Endodermal cell (in vitro differentiated cells): ENCODE measurements around the gene SPRR3. TPM values are rescaled to one million over a fixed set of nuclear protein-coding genes. Genes with fewer than 3 reads are reported as not detected.

Experiments used
- DNase-seq: peaks from one replicate; pipeline ENCODE4 v3.0.0-alpha.2; 2017
- H3K27ac ChIP-seq: 2 replicates; pipeline ENCODE4 v1.5.1; 2013; ENCODE audit warnings: mild to moderate bottlenecking, low read depth, low read length, moderate library complexity
- H3K27me3 ChIP-seq: 2 replicates; pipeline ENCODE4 v1.6.1; 2013; ENCODE audit warnings: mild to moderate bottlenecking, low read length, moderate library complexity; ENCODE audit not compliant: insufficient read depth, control insufficient read depth, poor library complexity, severe bottlenecking
- H3K36me3 ChIP-seq: 2 replicates; pipeline ENCODE4 v1.7.0; 2013; ENCODE audit warnings: mild to moderate bottlenecking, low read length, moderate library complexity; ENCODE audit not compliant: control insufficient read depth, insufficient read depth
- H3K4me1 ChIP-seq: one replicate; pipeline ENCODE4 v1.7.0; 2013; ENCODE audit warnings: low read length; ENCODE audit not compliant: control insufficient read depth, insufficient read depth
- H3K4me3 ChIP-seq: 2 replicates; pipeline ENCODE4 v1.5.1; 2013; ENCODE audit warnings: mild to moderate bottlenecking, low read length, moderate library complexity
- H3K9ac ChIP-seq: 2 replicates; pipeline ENCODE4 v1.6.1; 2013; ENCODE audit warnings: mild to moderate bottlenecking, low read length, moderate library complexity; ENCODE audit not compliant: poor library complexity, severe bottlenecking; ENCODE audit errors: extremely low read depth
- H3K9me3 ChIP-seq: 2 replicates; pipeline ENCODE4 v1.6.1; 2013; ENCODE audit warnings: mild to moderate bottlenecking, low read length, moderate library complexity; ENCODE audit not compliant: control insufficient read depth
- H3K27ac Mint-ChIP-seq: 2 replicates; pipeline ENCODE4 v1.8.0; 2020; ENCODE audit warnings: mixed read lengths
- H3K27me3 Mint-ChIP-seq: 2 replicates; pipeline ENCODE4 v1.8.0; 2021; ENCODE audit warnings: mild to moderate bottlenecking, mixed read lengths; ENCODE audit not compliant: insufficient read depth
- H3K36me3 Mint-ChIP-seq: 2 replicates; pipeline ENCODE4 v1.8.0; 2020; ENCODE audit warnings: low read depth, mixed read lengths
- H3K4me1 Mint-ChIP-seq: 2 replicates; pipeline ENCODE4 v1.8.0; 2020; ENCODE audit warnings: mixed read lengths
- H3K4me3 Mint-ChIP-seq: 2 replicates; pipeline ENCODE4 v1.8.0; 2020; ENCODE audit warnings: mild to moderate bottlenecking, moderate library complexity, mixed read lengths
- H3K9me3 Mint-ChIP-seq: 2 replicates; pipeline ENCODE4 v1.8.0; 2020; ENCODE audit warnings: mild to moderate bottlenecking, mixed read lengths
- CTCF ChIP-seq: fragments of 200-600 bp; sonication (generic); conservative IDR thresholded peaks from 2 replicates; pipeline ENCODE4 v1.5.0; 2021; ENCODE audit warnings: antibody characterized with exemption, mild to moderate bottlenecking
- WGBS, 2 experiments: methylation state at CpG; one replicate each; pipeline versions ENCODE4 v1.1.5 to v1.1.7; 2013; ENCODE audit warnings: missing lambda C conversion rate in 2 of 2, mixed read lengths in 1 of 2; ENCODE audit not compliant: insufficient coverage in 1 of 2, insufficient read length in 1 of 2; 5-methylcytosine and 5-hydroxymethylcytosine counted together
- total RNA-seq, 2 donors: library from RNA; stranded (reverse); fragmentation: NEBNext Ultra II Directional in 1 of 2; extraction: Animal tissue kit (Norgen Biotek cat#: 25700) in 1 of 2; gene quantifications; 2 replicates in 1 of 2; 3 replicates in 1 of 2; pipeline ENCODE4 v1.2.1, GENCODE V29; 2021

Gene SPRR3
- total RNA-seq, 2 donors from 2014 or later, result not detected

- Histone ChIP-seq H3K27me3 (no peaks in the 10 kb centered on the region), H3K27ac (no peak overlapping the region), H3K4me3 (no peak overlapping the region), H3K36me3 (no peaks in the 10 kb centered on the region), H3K4me1 (no peaks in the 10 kb centered on the region), H3K9ac (no peak overlapping the region), H3K9me3 (no peaks in the 10 kb centered on the region)
- peak; percentile 63 for DNase-seq
- peaks cover 5% of the 10 kb centered on the region for H3K9me3 Mint-ChIP-seq
- peak; percentile 78 for TF ChIP-seq CTCF
- peaks cover 20% of the 10 kb centered on the region for H3K4me1 Mint-ChIP-seq
- H3K27ac Mint-ChIP-seq, result peak overlapping the region; percentile 3
- 0 to 41% methylated on average over 1 to 3 of the region's 3 CpGs for WGBS, 2 experiments
- no peak overlapping the region for H3K4me3 Mint-ChIP-seq
- H3K27me3 Mint-ChIP-seq, result no peaks in the 10 kb centered on the region
- H3K36me3 Mint-ChIP-seq, result no peaks in the 10 kb centered on the region
These were observed 31.2 kb downstream of the SPRR3 start for GRCh38 chr1:153032677-153033308.

- Histone ChIP-seq H3K9ac (no peak overlapping the region), H3K36me3 (no peaks in the 10 kb centered on the region), H3K27ac (no peak overlapping the region), H3K27me3 (no peaks in the 10 kb centered on the region), H3K4me1 (no peaks in the 10 kb centered on the region), H3K9me3 (no peaks in the 10 kb centered on the region), H3K4me3 (peak overlapping the region; percentile 56)
- 93% methylated on average over 1 of the region's 1 CpG; no CpG with 5 or more reads in 1 of the 2 experiments for WGBS, 2 experiments
- H3K4me3 Mint-ChIP-seq, result no peak overlapping the region
- no peak overlapping the region for H3K27ac Mint-ChIP-seq
- peaks cover 26% of the 10 kb centered on the region for H3K4me1 Mint-ChIP-seq
- DNase-seq, result no peak
- TF ChIP-seq CTCF, result no peak
- no peaks in the 10 kb centered on the region for H3K36me3 Mint-ChIP-seq
- H3K9me3 Mint-ChIP-seq, result no peaks in the 10 kb centered on the region
- H3K27me3 Mint-ChIP-seq, result no peaks in the 10 kb centered on the region
These were observed 33.7 kb downstream of the SPRR3 start for GRCh38 chr1:153035211-153035610.

- Histone ChIP-seq H3K4me1 (peaks cover 4% of the 10 kb centered on the region), H3K9me3 (no peaks in the 10 kb centered on the region), H3K9ac (no peak within 1 kb of the TSS), H3K27me3 (no peaks in the 10 kb centered on the region), H3K4me3 (peak within 1 kb of the TSS; percentile 65), H3K36me3 (no peaks in the 10 kb centered on the region), H3K27ac (no peak within 1 kb of the TSS)
- no peak for TF ChIP-seq CTCF
- no peaks in the 10 kb centered on the region for H3K9me3 Mint-ChIP-seq
- no peaks in the 10 kb centered on the region for H3K27me3 Mint-ChIP-seq
- 49 to 59% methylated on average over 3 to 4 of the region's 4 CpGs for WGBS, 2 experiments
- no peak for DNase-seq
- no peak within 1 kb of the TSS for H3K27ac Mint-ChIP-seq
- peaks cover 49% of the 10 kb centered on the region for H3K4me1 Mint-ChIP-seq
- no peak within 1 kb of the TSS for H3K4me3 Mint-ChIP-seq
- H3K36me3 Mint-ChIP-seq, result no peaks in the 10 kb centered on the region
These were observed 39.5 kb downstream of the SPRR3 start, which contains the start of gene SPRR2D for GRCh38 chr1:153040950-153041631. Gene SPRR2D, minus strand, starts transcription at chr1:153041120. Its CDS starts 774 bp downstream, at chr1:153040346.
